GM18951 (cell line): ENCODE results near the gene ZBTB26.
"Not testable (repeated sequence)": the region's sequence is repeated elsewhere in the genome, so short reads cannot be mapped to it uniquely, and the experiment has no call there.

Experiments used
- POLR2A ChIP-seq: IDR thresholded peaks from 4 replicates; pipeline ENCODE4 v1.6.1; 2011; ENCODE audit warnings: mild to moderate bottlenecking; ENCODE audit not compliant: insufficient read length, insufficient read depth; ENCODE audit errors: extremely low read depth
- in situ Hi-C: fragments of 300-500 bp; cut with MboI; formaldehyde crosslinking; loops from one replicate; pipeline ENCODE4 v1.12.0; 2022; ENCODE audit warnings: low sequenced_read_pairs, mixed read lengths, inconsistent platforms; ENCODE audit not compliant: unreplicated experiment

Gene ZBTB26

DNA sequence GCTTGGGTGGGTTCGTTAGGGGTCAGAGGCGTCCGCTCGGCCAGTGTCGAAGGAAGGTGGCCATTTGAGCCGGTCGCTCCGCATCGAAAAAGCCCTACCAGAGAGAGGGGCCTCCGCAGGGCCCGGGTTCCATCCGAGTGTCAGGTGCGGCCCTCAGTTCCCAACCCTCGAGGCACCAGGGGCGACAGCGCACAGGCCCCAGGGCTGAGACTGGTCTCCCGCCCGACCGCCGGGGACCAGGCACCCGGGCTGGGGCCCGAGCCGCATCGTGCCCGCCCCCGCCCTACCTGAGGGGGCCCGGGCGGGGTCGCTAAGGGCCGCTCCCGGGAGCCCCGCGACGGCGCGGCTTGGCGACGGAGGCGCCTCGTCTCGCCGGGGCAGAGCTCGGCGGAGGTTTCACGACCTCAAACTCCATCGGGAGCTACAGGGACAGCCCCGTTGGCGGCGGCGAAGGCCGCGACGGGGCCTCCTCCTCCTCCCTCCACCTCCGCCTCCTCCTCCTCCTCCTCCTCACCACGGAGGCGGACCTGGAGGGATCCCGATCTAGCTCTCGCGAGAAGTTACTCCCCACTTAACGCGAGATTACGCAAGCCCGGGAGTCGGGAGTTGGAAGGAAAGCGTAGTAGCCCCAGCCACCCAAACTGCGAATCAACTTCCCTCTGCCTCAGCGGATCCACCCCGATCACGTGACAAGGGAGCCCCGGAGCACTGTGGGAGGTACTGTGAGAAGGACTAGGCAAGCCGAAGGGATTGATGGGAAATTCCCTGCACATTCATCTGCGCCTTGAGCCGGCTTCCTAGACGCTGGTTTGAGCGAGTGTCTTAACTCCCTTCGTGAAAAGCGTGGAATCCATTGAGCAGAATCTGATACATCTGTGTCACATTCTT is 26.2 kb downstream of the ZBTB26 start, which contains the start of gene RC3H2:
Gene RC3H2 (minus strand): TSS at position 537 of the 888 bp plus-strand sequence. CDS start 7,850 bp downstream, outside the sequence.
- TF ChIP-seq POLR2A, result peak; percentile 92

DNA sequence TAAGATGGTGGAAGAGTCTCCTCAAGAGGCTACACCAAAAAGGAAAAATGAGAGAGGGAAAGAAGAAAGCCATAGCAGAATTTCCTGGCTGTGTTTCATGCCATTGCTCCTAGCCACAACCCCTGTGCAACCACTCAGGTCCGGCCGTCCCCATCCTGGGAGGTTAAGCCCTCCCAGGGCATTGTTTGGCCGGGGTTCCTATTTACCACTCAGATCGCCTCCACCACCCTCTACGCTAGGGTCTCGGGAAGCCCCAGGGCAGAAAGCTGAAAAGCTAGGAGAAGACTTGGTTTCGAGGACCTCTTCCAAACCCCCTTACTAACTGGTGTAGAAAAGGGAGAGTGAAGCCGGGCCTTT is 26.9 kb downstream of the ZBTB26 start:
- in situ Hi-C loops, result no loop called here
- no peak for TF ChIP-seq POLR2A

More for the DNA sequence above, 26.2 kb downstream of the ZBTB26 start, which contains the start of gene RC3H2:
- in situ Hi-C loops, result no loop called here

DNA sequence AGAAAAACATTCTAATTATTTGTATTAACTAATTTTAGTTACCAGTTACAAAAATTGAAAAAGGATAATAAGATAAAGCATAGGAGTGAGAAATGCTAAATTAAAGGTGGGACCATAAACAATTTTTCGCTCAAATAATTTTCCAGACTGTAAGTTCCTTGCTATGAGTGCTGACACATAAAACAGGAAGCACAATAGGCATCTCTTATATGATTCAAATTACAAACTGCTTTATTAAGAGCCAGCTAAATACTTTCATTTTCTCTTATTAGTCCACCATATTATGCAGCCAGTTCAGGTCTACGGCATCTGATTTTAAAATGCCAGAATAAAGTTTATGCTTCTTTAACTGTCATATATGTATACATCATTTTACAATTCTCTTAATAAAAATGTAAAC is 30.5 kb downstream of the ZBTB26 start:
- no peak for TF ChIP-seq POLR2A
- in situ Hi-C loops, result no loop called here

DNA sequence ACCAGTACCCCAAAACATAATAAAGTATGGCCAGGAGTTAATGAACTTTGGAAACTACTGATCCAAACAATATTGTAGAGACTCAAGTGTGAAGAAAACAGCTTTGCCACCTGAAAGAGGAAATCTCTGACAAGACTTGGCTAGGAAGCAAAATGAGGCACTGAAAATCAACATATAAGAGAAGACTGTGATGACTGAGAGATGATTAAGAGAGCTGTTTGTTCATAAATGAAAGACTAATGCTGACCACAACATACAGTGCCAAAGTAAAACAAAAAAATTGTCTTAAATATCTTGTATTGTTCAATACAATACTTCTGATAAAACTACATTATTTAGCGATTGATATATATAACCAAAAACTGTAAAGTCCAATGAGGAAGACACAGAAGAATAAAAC is 33.3 kb downstream of the ZBTB26 start:
- in situ Hi-C loops, result no loop called here
- no peak for TF ChIP-seq POLR2A

DNA sequence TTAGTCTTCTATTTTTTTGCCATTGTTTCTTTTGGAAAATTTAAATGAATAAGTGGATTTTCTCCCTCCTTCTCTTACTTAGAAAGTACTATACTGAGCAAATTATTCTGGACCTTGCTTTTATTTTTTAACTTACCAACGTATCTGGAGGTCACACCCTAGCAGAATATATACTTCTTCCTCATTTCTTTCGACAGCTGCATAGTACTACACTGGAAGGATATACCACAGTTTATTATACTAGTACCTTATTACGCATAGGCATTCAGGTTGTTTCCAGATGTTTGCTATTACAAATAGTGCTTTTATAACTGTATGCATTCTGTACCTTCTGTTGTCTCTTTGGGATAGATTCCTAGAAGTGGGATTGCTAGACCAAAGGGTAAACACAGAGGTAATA is 42.8 kb downstream of the ZBTB26 start:
- in situ Hi-C loops, result no loop called here
- no peak for TF ChIP-seq POLR2A

DNA sequence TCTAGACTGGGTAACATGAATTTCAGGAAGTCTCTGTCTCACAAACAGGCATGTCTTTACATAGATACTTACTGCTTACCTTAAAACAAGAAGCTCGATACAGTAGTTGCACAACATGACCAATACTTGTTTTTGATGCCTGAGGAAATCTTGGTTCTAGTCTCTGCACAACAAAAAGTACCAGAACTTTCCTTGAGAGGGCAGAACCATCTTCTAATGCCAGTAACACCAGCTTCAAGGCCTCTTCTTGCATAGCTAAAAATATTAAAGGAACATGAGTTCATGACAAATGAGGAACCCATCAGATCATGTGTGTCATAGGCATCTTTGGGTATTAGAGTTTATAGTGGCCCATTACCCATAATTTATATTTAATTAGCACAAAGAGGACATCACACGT is 48.2 kb downstream of the ZBTB26 start:
- in situ Hi-C loops, result no loop called here
- TF ChIP-seq POLR2A, result no peak

DNA sequence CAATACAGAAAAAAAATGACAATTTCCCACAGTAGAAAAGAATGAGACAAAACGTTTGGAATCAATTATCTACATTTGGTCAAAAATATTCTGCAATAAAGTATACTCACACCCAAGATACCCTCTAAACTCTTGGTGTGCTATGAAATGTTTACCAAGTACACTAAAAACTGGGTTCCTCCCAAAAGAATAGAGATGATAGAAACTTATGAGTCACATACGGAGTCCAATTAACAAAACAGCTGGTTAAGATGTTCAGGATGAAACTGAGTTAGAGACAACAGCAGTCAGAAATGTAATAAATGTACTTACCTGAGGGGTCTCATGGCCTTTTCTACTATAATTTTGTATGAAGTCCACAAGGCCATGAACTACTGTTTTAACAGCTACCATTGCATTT is 51.9 kb downstream of the ZBTB26 start:
- TF ChIP-seq POLR2A, result no peak
- in situ Hi-C loops, result no loop called here

DNA sequence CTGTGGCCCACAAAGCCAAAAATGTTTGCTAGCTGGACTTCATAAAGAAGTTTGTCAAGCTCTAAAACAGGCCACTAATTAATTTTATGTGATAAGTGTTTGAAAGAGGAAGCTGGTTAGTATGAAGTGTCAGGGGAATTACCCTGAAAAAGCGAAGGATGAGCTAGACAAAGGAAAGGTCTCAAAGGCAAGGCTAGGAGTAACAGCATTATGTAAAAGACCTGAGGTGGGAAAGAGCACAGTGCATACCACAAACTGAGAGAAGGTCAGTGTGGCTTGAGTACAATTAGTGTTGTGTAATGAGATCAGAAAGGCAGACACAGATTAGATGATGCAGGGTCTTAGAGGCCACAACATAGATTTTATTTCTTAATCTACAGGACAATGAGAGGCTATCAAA is 55.8 kb downstream of the ZBTB26 start:
- in situ Hi-C loops, result no loop called here
- no peak for TF ChIP-seq POLR2A

DNA sequence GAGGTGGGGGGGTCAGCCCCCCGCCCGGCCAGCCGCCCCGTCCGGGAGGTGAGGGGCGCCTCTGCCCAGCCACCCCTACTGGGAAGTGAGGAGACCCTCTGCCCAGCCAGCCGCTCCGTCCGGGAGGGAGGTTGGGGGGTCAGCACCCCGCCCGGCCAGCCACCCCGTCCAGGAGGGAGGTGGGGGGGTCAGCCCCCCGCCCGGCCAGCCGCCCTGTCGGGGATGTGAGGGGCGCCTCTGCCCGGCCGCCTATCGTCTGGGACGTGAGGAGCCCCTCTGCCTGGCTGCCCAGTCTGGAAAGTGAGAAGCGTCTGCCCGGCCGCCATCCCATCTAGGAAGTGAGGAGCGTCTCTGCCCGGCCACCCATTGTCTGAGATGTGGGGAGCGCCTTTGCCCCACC is 64.0 kb downstream of the ZBTB26 start:
- in situ Hi-C loops, result not testable (repeated sequence)

DNA sequence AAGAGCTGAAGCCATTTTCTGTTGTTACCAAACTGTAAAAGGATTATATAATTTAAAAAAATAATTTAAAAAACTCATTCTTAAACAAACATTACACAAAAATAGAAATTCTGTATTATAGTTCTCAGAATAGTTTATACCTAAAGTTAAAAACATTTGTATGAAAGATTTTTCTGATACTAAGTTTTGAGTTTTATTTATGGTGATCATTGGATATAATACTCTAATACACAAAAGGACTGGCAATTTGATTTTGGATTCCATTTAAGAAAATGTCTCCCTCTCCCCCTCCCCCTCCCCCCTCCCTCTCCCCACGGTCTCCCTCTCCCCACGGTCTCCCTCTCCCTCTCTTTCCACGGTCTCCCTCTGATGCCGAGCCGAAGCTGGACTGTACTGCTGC is 65.2 kb downstream of the ZBTB26 start:
- TF ChIP-seq POLR2A, result no peak

More for the DNA sequence above, 65.2 kb downstream of the ZBTB26 start:
- in situ Hi-C loops, result no loop called here
